Neural cell (in vitro differentiated cells): Measurements from ENCODE around the gene SPECC1L. TPM values are rescaled to one million over a fixed set of nuclear protein-coding genes. Genes with fewer than 3 reads are reported as not detected.

Source experiments
- H2AFZ ChIP-seq: fragments of 200-600, 300-800 bp; sonication (generic), shearing (Covaris generic); 2 replicates; pipeline ENCODE4 v1.6.0; 2014; ENCODE audit warnings: low read depth, mild to moderate bottlenecking, antibody characterized with exemption, low read length, moderate library complexity
- H3F3A ChIP-seq: fragments of 200-600 bp; shearing (Covaris generic); 2 replicates; pipeline ENCODE4 v1.6.1; 2016; ENCODE audit warnings: mild to moderate bottlenecking, moderate library complexity, mixed read lengths, antibody characterized with exemption, low read length; ENCODE audit not compliant: insufficient read depth, poor library complexity, severe bottlenecking
- H3K27ac ChIP-seq: fragments of 200-600, 300-800 bp; sonication (generic), shearing (Covaris generic); 2 replicates; pipeline ENCODE4 v1.5.1; 2014; ENCODE audit warnings: mild to moderate bottlenecking, low read length, moderate library complexity
- H3K27me3 ChIP-seq: fragments of 300-800, 200-600 bp; sonication (generic), shearing (Covaris generic); 2 replicates; pipeline ENCODE4 v1.6.0; 2014; ENCODE audit warnings: mild to moderate bottlenecking, low read depth, low read length, moderate library complexity; ENCODE audit not compliant: insufficient read depth
- H3K36me3 ChIP-seq: fragments of 300-800, 200-600 bp; sonication (generic), shearing (Covaris generic); 2 replicates; pipeline ENCODE4 v1.5.1; 2014; ENCODE audit warnings: mild to moderate bottlenecking, antibody characterized with exemption, low read length, moderate library complexity; ENCODE audit not compliant: insufficient read depth
- H3K4me2 ChIP-seq: fragments of 300-800, 200-600 bp; sonication (generic), shearing (Covaris generic); 2 replicates; pipeline ENCODE4 v1.6.0; 2014; ENCODE audit warnings: mild to moderate bottlenecking, low read length
- H3K4me3 ChIP-seq: fragments of 300-800, 200-600 bp; sonication (generic), shearing (Covaris generic); 2 replicates; pipeline ENCODE4 v1.5.1; 2014; ENCODE audit warnings: mild to moderate bottlenecking, low read length, moderate library complexity
- H3K79me2 ChIP-seq: fragments of 200-600 bp; shearing (Covaris generic); replicated peaks from 2 replicates; pipeline ENCODE4 v1.6.0; 2014; ENCODE audit warnings: mild to moderate bottlenecking, low read length, moderate library complexity; ENCODE audit not compliant: insufficient read depth
- H3K9ac ChIP-seq: fragments of 300-800, 200-600 bp; sonication (generic), shearing (Covaris generic); 2 replicates; pipeline ENCODE4 v1.6.1; 2016; ENCODE audit warnings: mild to moderate bottlenecking, low read length, mixed read lengths
- H3K9me2 ChIP-seq: fragments of 200-600 bp; shearing (Covaris generic); 2 replicates; pipeline ENCODE4 v1.6.1; 2016; ENCODE audit warnings: mild to moderate bottlenecking, low read length, mixed read lengths; ENCODE audit not compliant: insufficient read depth
- H3K9me3 ChIP-seq: fragments of 200-600, 300-800 bp; sonication (generic), shearing (Covaris generic); 2 replicates; pipeline ENCODE4 v1.6.1; 2016; ENCODE audit warnings: mild to moderate bottlenecking, mixed run types, low read length, moderate library complexity, mixed read lengths
- H4K20me1 ChIP-seq: fragments of 200-600 bp; shearing (Covaris generic); 2 replicates; pipeline ENCODE4 v1.6.1; 2016; ENCODE audit warnings: mild to moderate bottlenecking, mixed run types; ENCODE audit not compliant: insufficient read depth
- EP300 ChIP-seq: fragments of 450-650 bp; conservative IDR thresholded peaks from 2 replicates; pipeline ENCODE4 v1.6.1; 2014; ENCODE audit warnings: antibody characterized with exemption, mild to moderate bottlenecking, moderate library complexity; ENCODE audit not compliant: poor library complexity, severe bottlenecking
- EZH2 ChIP-seq: fragments of 200-600, 300-800 bp; shearing (Covaris generic), sonication (generic); IDR thresholded peaks from 2 replicates; pipeline ENCODE4 v1.6.1; 2014; ENCODE audit warnings: antibody characterized with exemption, low read length, borderline replicate concordance, mild to moderate bottlenecking; ENCODE audit not compliant: insufficient read depth, poor library complexity, severe bottlenecking
- MXI1 ChIP-seq: fragments of 450-650 bp; conservative IDR thresholded peaks from 2 replicates; pipeline ENCODE4 v1.6.1; 2014; ENCODE audit warnings: antibody characterized with exemption, mild to moderate bottlenecking; ENCODE audit not compliant: poor library complexity, severe bottlenecking
- POLR2AphosphoS5 ChIP-seq: IDR thresholded peaks from 2 replicates; pipeline ENCODE4 v1.6.1; 2012
- RAD21 ChIP-seq: fragments of 450-650 bp; conservative IDR thresholded peaks from 2 replicates; pipeline ENCODE4 v1.6.1; 2014; ENCODE audit warnings: antibody characterized with exemption, mild to moderate bottlenecking, moderate library complexity
- SMC3 ChIP-seq: fragments of 450-650 bp; conservative IDR thresholded peaks from 2 replicates; pipeline ENCODE4 v1.6.1; 2014; ENCODE audit warnings: antibody characterized with exemption, mild to moderate bottlenecking, moderate library complexity; ENCODE audit not compliant: poor library complexity
- TAF1 ChIP-seq: IDR thresholded peaks from 2 replicates; pipeline ENCODE4 v1.6.1; 2012; ENCODE audit warnings: low read depth
- polyA plus RNA-seq: library from polyadenylated mRNA; depleted of rRNA; stranded (reverse); fragments of >200 nt; gene quantifications from 2 replicates; pipeline ENCODE4 v1.2.3, GENCODE V29; 2014
- TF ChIP-seq, protein P1 (sequence below): IDR thresholded peaks from 2 replicates; pipeline ENCODE4 v1.6.1; 2012; ENCODE audit warnings: borderline replicate concordance
- TF ChIP-seq, protein P2 (sequence below): fragments of 450-650 bp; IDR thresholded peaks from 2 replicates; pipeline ENCODE4 v1.5.1; 2014; ENCODE audit warnings: antibody characterized with exemption, mild to moderate bottlenecking, moderate library complexity; ENCODE audit not compliant: poor library complexity, severe bottlenecking

Gene SPECC1L
- polyA plus RNA-seq, 1 donor from 2014 or later: 27.1 TPM

DNA sequence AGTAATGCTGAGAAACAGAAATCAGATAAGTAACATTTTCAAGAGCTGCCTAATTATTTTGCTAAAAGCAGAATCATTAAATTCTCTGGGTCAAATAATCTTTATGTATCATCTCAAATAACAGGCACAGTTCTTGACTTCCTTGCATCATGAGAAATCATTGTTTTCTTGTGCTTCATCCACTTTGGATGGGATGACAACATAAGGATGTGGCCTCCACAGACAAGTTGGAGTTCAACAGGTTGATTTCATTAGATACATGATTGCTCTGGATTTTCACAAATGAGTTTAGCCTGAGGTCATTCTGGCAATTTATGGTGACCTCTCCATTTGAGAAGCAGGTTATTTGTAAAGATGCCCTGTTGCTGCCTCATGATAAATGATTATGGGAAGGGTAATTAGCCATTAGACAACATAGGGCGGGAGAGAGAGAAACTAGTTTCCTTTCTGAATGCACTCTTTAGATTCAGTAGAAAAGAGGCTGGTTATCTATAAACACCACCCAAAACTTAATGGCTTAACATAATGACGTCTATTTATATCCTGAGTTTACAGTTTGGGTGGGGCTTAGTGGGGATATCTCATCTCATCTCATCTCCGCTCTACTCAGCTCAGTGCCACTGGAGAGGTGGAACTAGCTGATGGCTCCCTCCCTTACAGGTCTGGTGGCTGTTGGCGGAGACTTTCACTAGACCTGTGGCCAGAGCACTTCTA is 121.7 kb downstream of the SPECC1L start:
- no peak overlapping the region for H3K4me2 ChIP-seq

DNA sequence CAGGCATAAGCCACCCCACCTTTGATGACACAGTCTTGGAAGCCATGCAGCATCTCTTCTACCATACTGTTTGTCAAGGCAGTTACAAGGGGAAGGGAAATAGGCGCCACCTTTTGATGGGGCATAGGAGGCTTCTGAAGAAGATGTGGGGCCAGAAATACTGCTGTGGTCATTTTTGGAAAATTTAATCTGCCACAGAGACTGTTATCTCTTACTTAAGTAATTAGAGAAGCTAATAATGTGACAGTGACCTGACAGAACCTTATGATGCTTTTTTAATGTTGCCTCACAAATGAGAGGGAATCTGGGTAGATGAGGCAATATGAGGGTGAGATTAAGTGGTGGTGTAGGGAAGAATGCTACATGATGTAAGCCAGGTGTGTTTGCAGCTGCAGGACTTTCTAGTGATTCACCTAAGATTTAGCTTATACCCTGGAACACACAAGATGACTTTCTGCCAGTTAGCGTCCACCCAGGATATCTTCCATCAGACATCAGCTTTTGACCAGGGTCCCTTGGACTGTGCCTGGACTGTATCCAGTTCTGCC is 122.5 kb downstream of the SPECC1L start:
- Histone ChIP-seq H3K4me2 (no peak overlapping the region), H3F3A (no peaks in the 10 kb centered on the region), H3K27me3 (no peaks in the 10 kb centered on the region), H3K9me2 (no peaks in the 10 kb centered on the region), H3K79me2 (no peaks in the 10 kb centered on the region), H3K9me3 (no peaks in the 10 kb centered on the region), H3K36me3 (no peaks in the 10 kb centered on the region), H3K9ac (no peak overlapping the region), H3K27ac (no peak overlapping the region), H4K20me1 (no peaks in the 10 kb centered on the region), H2AFZ (no peak overlapping the region), H3K4me3 (no peak overlapping the region)
- TF ChIP-seq MXI1 (no peak), POLR2AphosphoS5 (no peak), TAF1 (no peak)
- TF ChIP-seq, protein P1, sequence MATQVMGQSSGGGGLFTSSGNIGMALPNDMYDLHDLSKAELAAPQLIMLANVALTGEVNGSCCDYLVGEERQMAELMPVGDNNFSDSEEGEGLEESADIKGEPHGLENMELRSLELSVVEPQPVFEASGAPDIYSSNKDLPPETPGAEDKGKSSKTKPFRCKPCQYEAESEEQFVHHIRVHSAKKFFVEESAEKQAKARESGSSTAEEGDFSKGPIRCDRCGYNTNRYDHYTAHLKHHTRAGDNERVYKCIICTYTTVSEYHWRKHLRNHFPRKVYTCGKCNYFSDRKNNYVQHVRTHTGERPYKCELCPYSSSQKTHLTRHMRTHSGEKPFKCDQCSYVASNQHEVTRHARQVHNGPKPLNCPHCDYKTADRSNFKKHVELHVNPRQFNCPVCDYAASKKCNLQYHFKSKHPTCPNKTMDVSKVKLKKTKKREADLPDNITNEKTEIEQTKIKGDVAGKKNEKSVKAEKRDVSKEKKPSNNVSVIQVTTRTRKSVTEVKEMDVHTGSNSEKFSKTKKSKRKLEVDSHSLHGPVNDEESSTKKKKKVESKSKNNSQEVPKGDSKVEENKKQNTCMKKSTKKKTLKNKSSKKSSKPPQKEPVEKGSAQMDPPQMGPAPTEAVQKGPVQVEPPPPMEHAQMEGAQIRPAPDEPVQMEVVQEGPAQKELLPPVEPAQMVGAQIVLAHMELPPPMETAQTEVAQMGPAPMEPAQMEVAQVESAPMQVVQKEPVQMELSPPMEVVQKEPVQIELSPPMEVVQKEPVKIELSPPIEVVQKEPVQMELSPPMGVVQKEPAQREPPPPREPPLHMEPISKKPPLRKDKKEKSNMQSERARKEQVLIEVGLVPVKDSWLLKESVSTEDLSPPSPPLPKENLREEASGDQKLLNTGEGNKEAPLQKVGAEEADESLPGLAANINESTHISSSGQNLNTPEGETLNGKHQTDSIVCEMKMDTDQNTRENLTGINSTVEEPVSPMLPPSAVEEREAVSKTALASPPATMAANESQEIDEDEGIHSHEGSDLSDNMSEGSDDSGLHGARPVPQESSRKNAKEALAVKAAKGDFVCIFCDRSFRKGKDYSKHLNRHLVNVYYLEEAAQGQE: no peak

More for the DNA sequence above, 121.7 kb downstream of the SPECC1L start:
- H3F3A ChIP-seq: no peaks in the 10 kb centered on the region
- no peaks in the 10 kb centered on the region for H3K79me2 ChIP-seq
- no peaks in the 10 kb centered on the region for H3K9me2 ChIP-seq
- no peak overlapping the region for H2AFZ ChIP-seq
- H3K9me3 ChIP-seq: no peaks in the 10 kb centered on the region
- no peak overlapping the region for H3K4me3 ChIP-seq
- H3K9ac ChIP-seq: no peak overlapping the region
- TF ChIP-seq, protein P1: no peak
- no peak for TF ChIP-seq POLR2AphosphoS5
- TF ChIP-seq, protein P2, sequence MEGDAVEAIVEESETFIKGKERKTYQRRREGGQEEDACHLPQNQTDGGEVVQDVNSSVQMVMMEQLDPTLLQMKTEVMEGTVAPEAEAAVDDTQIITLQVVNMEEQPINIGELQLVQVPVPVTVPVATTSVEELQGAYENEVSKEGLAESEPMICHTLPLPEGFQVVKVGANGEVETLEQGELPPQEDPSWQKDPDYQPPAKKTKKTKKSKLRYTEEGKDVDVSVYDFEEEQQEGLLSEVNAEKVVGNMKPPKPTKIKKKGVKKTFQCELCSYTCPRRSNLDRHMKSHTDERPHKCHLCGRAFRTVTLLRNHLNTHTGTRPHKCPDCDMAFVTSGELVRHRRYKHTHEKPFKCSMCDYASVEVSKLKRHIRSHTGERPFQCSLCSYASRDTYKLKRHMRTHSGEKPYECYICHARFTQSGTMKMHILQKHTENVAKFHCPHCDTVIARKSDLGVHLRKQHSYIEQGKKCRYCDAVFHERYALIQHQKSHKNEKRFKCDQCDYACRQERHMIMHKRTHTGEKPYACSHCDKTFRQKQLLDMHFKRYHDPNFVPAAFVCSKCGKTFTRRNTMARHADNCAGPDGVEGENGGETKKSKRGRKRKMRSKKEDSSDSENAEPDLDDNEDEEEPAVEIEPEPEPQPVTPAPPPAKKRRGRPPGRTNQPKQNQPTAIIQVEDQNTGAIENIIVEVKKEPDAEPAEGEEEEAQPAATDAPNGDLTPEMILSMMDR: no peak
- TF ChIP-seq EZH2: no peak
- TF ChIP-seq SMC3: no peak
- TF ChIP-seq EP300: no peak
- no peak for TF ChIP-seq RAD21
- no peak for TF ChIP-seq MXI1
- TF ChIP-seq TAF1: no peak
- H4K20me1 ChIP-seq: no peaks in the 10 kb centered on the region
- no peaks in the 10 kb centered on the region for H3K27me3 ChIP-seq
- H3K36me3 ChIP-seq: no peaks in the 10 kb centered on the region
- no peak overlapping the region for H3K27ac ChIP-seq
